Fibroblast of villous mesenchyme (primary cell): ENCODE results near the gene DCUN1D3. TPM values are rescaled to one million over a fixed set of nuclear protein-coding genes. Genes with fewer than 3 reads are reported as not detected.

ENCODE experiments used
- DNase-seq: peaks from one replicate; pipeline ENCODE4 v3.0.0-alpha.2; 2010; ENCODE audit warnings: low read depth
- H3K4me3 ChIP-seq: 2 replicates; pipeline ENCODE4 v1.5.1; 2011; ENCODE audit warnings: low read depth, mild to moderate bottlenecking, low read length
- CTCF ChIP-seq: IDR thresholded peaks from 2 replicates; pipeline ENCODE4 v1.5.1; 2012; ENCODE audit warnings: low read depth, mild to moderate bottlenecking, low read length; ENCODE audit not compliant: insufficient read depth
- total RNA-seq: library from RNA; depleted of rRNA; stranded (reverse); fragments of >200 nt; gene quantifications from 2 replicates; pipeline ENCODE4 v1.2.3, GENCODE V29; 2012

The DCUN1D3 gene
- total RNA-seq, 1 donor = 52.2 TPM

GRCh38 chr16:20889625-20890275, 10.4 kb downstream of the DCUN1D3 start:
- no peak for TF ChIP-seq CTCF
- H3K4me3 ChIP-seq = no peak overlapping the region
- no peak for DNase-seq

- TF ChIP-seq CTCF = no peak
- H3K4me3 ChIP-seq = no peak overlapping the region
These were observed 13.0 kb downstream of the DCUN1D3 start for GRCh38 chr16:20887207-20887606.

DNA sequence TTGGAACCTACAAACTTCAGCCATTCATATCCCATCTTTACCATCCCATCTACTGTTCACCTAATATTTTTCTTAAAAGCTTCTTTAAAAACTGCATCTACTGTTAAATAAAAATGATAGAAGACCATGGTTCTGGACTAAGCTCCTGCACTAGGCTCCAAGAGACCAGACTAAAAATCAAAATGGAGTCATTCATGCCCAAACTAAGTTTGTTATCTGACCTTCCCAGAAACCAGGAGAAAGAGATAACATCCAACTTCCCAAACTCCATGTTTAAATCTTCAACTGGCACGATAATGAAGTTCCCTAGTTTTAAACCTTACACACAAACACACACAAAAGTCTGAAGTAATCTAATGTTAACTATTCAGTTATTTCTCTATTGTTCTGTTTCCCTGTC, 13.8 kb downstream of the DCUN1D3 start:
- DNase-seq = no peak
- no peak for TF ChIP-seq CTCF
- no peak overlapping the region for H3K4me3 ChIP-seq

More at GRCh38 chr16:20887207-20887606, 13.0 kb downstream of the DCUN1D3 start:
- DNase-seq = no peak

DNA sequence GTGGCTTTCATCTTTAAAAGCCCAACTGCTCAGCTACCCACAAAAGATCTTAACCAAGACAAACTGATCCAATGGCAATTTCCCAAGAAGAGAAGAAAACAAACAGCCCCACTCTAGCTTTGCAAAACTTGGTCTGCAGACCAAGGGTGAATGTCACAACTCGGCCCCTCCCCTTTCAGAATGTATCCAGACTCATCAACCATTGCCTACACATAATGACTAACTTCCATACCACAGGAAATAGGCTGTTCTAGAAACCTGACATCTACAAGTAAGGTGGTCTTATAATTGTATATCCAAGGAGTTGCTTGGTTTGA, 16.0 kb downstream of the DCUN1D3 start:
- TF ChIP-seq CTCF = no peak
- no peak overlapping the region for H3K4me3 ChIP-seq
- DNase-seq = peak; percentile 98

DNA sequence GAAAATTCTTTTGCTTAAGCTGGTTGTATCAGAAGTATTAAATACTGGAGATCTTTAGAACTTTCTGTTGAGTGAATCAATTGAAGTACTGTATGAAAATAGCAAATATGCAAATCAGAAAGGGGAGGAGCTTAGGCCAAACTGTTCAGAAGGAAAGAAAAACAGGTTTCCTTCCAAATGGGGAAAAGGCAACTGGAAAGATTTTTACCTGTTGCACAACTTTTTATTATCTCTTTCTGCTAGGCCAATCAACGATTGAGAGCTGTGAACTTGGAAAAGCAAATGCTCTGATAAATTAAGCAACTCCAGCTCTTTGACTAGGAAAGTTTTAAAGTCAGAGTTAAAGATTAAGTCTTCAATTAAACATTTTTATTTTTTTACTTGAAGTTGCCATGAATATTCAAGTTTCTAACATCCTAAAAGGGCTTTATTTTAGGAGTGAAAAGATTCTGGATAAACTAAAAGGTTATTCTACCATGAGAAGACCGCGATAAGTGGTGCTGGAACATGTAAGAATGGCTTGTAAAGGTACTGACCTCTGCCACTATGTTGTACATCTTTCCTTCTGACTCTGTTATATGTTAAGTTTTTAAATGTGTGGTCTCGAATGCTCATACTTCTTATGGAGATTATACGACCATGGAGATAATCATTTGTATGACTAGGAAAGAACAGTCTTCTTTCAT, 16.5 kb downstream of the DCUN1D3 start:
- peak; percentile 82 for DNase-seq
- no peak overlapping the region for H3K4me3 ChIP-seq
- no peak for TF ChIP-seq CTCF

DNA sequence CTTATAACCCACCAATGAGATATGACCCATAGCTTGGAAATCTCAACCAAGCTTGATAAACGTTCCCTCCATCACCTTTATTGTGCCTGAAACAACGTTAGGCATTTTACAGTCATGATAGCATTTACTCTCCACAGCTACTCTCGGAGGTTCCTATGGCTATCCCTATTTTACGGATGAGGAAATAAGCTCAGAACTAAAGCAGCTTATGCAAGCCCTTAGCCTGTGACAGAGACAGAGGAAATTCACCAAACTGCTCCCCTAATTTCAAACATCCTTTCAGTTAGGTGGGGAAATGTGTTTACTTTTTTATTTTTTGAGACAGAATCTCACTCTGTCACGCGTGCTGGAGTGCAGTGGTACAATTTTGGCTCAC, 18.7 kb downstream of the DCUN1D3 start:
- DNase-seq = no peak
- H3K4me3 ChIP-seq = no peak overlapping the region
- no peak for TF ChIP-seq CTCF
